SK-N-SH (cell line): ENCODE data around the gene PLEKHG1. TPM values are rescaled to one million over a fixed set of nuclear protein-coding genes. Genes with fewer than 3 reads are reported as not detected.

ENCODE experiments used
- CTCF ChIA-PET: fragments of 300-600, 350-600 bp; formaldehyde crosslinking; extraction: SDS; loops from one replicate; lab custom pipeline; 2021; lab: Yijun Ruan, JAX
- POLR2A ChIA-PET: fragments of 350-600 bp; sonication (Branson Sonifier 250); formaldehyde crosslinking; extraction: SDS; loops from one replicate; lab custom pipeline; 2020; ENCODE audit warnings: antibody characterized with exemption, inconsistent platforms; lab: Yijun Ruan, JAX
- DNase-seq: peaks from one replicate; pipeline ENCODE4 v3.0.0; 2012
- H2AFZ ChIP-seq: fragments of 200-600 bp; sonication (generic); 2 replicates; pipeline ENCODE4 v1.8.1; 2016; ENCODE audit warnings: antibody characterized with exemption, mild to moderate bottlenecking, low read depth
- H3F3A ChIP-seq: fragments of 200-600 bp; sonication (generic); replicated peaks from 2 replicates; pipeline ENCODE3; 2016; ENCODE audit warnings: antibody characterized with exemption, mild to moderate bottlenecking; ENCODE audit not compliant: insufficient read depth
- H3K27ac ChIP-seq, 2 experiments: fragments of 200-500 bp in 1 of 2; fragments of 200-600 bp in 1 of 2; sonication (Bioruptor generic) in 1 of 2; sonication (generic), shearing (Covaris generic) in 1 of 2; 2 replicates each; pipeline versions ENCODE4 v1.5.1 to v1.6.1; 2014 to 2016; ENCODE audit warnings: low read depth in 2 of 2, inconsistent platforms in 1 of 2, low read length in 1 of 2, mild to moderate bottlenecking in 1 of 2, mixed read lengths in 1 of 2
- H3K27me3 ChIP-seq: fragments of 200-600 bp; sonication (generic), shearing (Covaris generic); 2 replicates; pipeline ENCODE4 v1.6.1; 2016; ENCODE audit warnings: mixed run types; ENCODE audit not compliant: insufficient read depth
- H3K36me3 ChIP-seq, 2 experiments: fragments of 200-500 bp in 1 of 2; fragments of 200-600 bp in 1 of 2; sonication (Bioruptor generic) in 1 of 2; sonication (generic) in 1 of 2; replicated peaks in 1 of 2; 2 replicates each; pipeline versions ENCODE3 to v1.5.1; 2014 to 2016; ENCODE audit warnings: low read length in 1 of 2, mild to moderate bottlenecking in 1 of 2; ENCODE audit not compliant: insufficient read depth in 2 of 2, control insufficient read depth in 1 of 2
- H3K4me1 ChIP-seq, 2 experiments: fragments of 200-500 bp in 1 of 2; fragments of 200-600 bp in 1 of 2; sonication (Bioruptor generic) in 1 of 2; sonication (generic), shearing (Covaris generic) in 1 of 2; 2 replicates each; pipeline versions ENCODE4 v1.5.1 to v1.6.1; 2014 to 2016; ENCODE audit warnings: low read depth in 1 of 2, low read length in 1 of 2, mixed run types in 1 of 2; ENCODE audit not compliant: insufficient read depth in 2 of 2, control insufficient read depth in 1 of 2
- H3K4me2 ChIP-seq: fragments of 200-600 bp; sonication (generic), shearing (Covaris generic); 2 replicates; pipeline ENCODE4 v1.6.1; 2017; ENCODE audit warnings: mixed run types
- H3K4me3 ChIP-seq, 2 experiments: fragments of 200-500 bp in 1 of 2; fragments of 200-600 bp in 1 of 2; sonication (Bioruptor generic) in 1 of 2; sonication (generic), shearing (Covaris generic) in 1 of 2; 2 replicates each; pipeline versions ENCODE4 v1.5.1 to v1.8.1; 2014 to 2016; ENCODE audit warnings: low read depth in 2 of 2, inconsistent platforms in 1 of 2, low read length in 1 of 2, mild to moderate bottlenecking in 1 of 2, mixed read lengths in 1 of 2, moderate library complexity in 1 of 2
- H3K79me2 ChIP-seq: fragments of 200-600 bp; sonication (generic); 2 replicates; pipeline ENCODE4 v1.8.1; 2017; ENCODE audit warnings: mild to moderate bottlenecking; ENCODE audit not compliant: insufficient read depth
- H3K9ac ChIP-seq: fragments of 200-600 bp; sonication (generic); 2 replicates; pipeline ENCODE4 v1.6.1; 2017; ENCODE audit warnings: mixed run types
- H3K9me2 ChIP-seq: fragments of 200-600 bp; sonication (generic); 2 replicates; pipeline ENCODE4 v1.6.1; 2017; ENCODE audit warnings: mixed run types
- H3K9me3 ChIP-seq: fragments of 200-600 bp; sonication (generic); 2 replicates; pipeline ENCODE4 v1.6.1; 2017; ENCODE audit warnings: mixed run types, mild to moderate bottlenecking, moderate library complexity
- H4K20me1 ChIP-seq: fragments of 200-600 bp; sonication (generic); 2 replicates; pipeline ENCODE4 v1.6.1; 2017; ENCODE audit warnings: mild to moderate bottlenecking, mixed run types; ENCODE audit not compliant: insufficient read depth
- CHD2 ChIP-seq: fragments of 150-350 bp; IDR thresholded peaks from 2 replicates; pipeline ENCODE4 v1.6.1; 2018; ENCODE audit warnings: low read length; ENCODE audit not compliant: partially characterized antibody
- ELF1 ChIP-seq: IDR thresholded peaks from 2 replicates; pipeline ENCODE4 v1.4.0; 2012
- EP300 ChIP-seq, 2 experiments: IDR thresholded peaks; 2 replicates each; pipeline versions ENCODE4 v1.4.0 to v1.6.1; 2012; ENCODE audit warnings: borderline replicate concordance in 1 of 2, low read depth in 1 of 2, low read length in 1 of 2
- FOSL2 ChIP-seq: IDR thresholded peaks from 2 replicates; pipeline ENCODE4 v1.4.0; 2012; ENCODE audit warnings: low read depth, mild to moderate bottlenecking, moderate library complexity, borderline replicate concordance
- GABPA ChIP-seq: IDR thresholded peaks from 2 replicates; pipeline ENCODE4 v1.4.0; 2012; ENCODE audit warnings: low read depth, mild to moderate bottlenecking
- JUND ChIP-seq: IDR thresholded peaks from 2 replicates; pipeline ENCODE4 v1.4.0; 2012
- NFIC ChIP-seq: IDR thresholded peaks from 2 replicates; pipeline ENCODE4 v1.4.0; 2012; ENCODE audit warnings: borderline replicate concordance
- NRF1 ChIP-seq: IDR thresholded peaks from 2 replicates; pipeline ENCODE4 v1.6.1; 2012; ENCODE audit warnings: low read depth, mild to moderate bottlenecking, low read length
- PBX3 ChIP-seq: IDR thresholded peaks from 2 replicates; pipeline ENCODE4; 2012
- POLR2AphosphoS5 ChIP-seq: IDR thresholded peaks from 2 replicates; pipeline ENCODE4 v1.6.1; 2012; ENCODE audit warnings: low read depth, low read length
- RXRA ChIP-seq: IDR thresholded peaks from 2 replicates; pipeline ENCODE4 v1.4.0; 2012; ENCODE audit warnings: low read depth, mild to moderate bottlenecking, borderline replicate concordance
- SIN3A ChIP-seq: IDR thresholded peaks from 2 replicates; pipeline ENCODE4 v1.6.1; 2012; ENCODE audit warnings: low read depth, mild to moderate bottlenecking, low read length, moderate library complexity, borderline replicate concordance
- TEAD4 ChIP-seq: IDR thresholded peaks from 2 replicates; pipeline ENCODE4 v1.4.0; 2012; ENCODE audit warnings: mild to moderate bottlenecking, borderline replicate concordance; ENCODE audit not compliant: insufficient read depth
- USF2 ChIP-seq: fragments of 150-350 bp; IDR thresholded peaks from 2 replicates; pipeline ENCODE4 v1.6.1; 2017; ENCODE audit warnings: antibody characterized with exemption, low read length, low read depth, borderline replicate concordance
- YY1 ChIP-seq: IDR thresholded peaks from 2 replicates; pipeline ENCODE4 v1.4.0; 2012; ENCODE audit warnings: low read depth, mild to moderate bottlenecking
- ZBTB33 ChIP-seq: IDR thresholded peaks from 2 replicates; pipeline ENCODE4 v1.4.0; 2012; ENCODE audit warnings: low read depth, borderline replicate concordance
- WGBS: methylation state at CpG from one replicate; pipeline ENCODE4 v1.1.6; 2017; ENCODE audit warnings: low lambda C conversion rate; 5-methylcytosine and 5-hydroxymethylcytosine counted together
- polyA plus RNA-seq, 3 experiments: library from polyadenylated mRNA; depleted of rRNA; stranded (reverse); fragments of >200 nt; gene quantifications; 2 replicates each; pipeline ENCODE4 v1.2.3, GENCODE V29; 2012
- TF ChIP-seq, protein P1 (sequence below): IDR thresholded peaks from 2 replicates; pipeline ENCODE4 v1.4.0; 2012; ENCODE audit warnings: low read depth

The PLEKHG1 gene
- polyA plus RNA-seq, 1 of the 3 experiments (the other 2 are of a cell fraction), result 0.02 TPM

- WGBS, result 13% methylated on average over 2 of the region's 5 CpGs
- no peaks in the 10 kb centered on the region for H3K27me3 ChIP-seq
- no peak for DNase-seq
- H3K9me2 ChIP-seq, result no peaks in the 10 kb centered on the region
- TF ChIP-seq USF2 (no peak), CHD2 (no peak), NFIC (no peak), ELF1 (no peak), PBX3 (no peak), NRF1 (no peak), JUND (no peak), SIN3A (no peak), TEAD4 (no peak), GABPA (no peak), FOSL2 (no peak)
- no peaks in the 10 kb centered on the region for H3K9me3 ChIP-seq
- H3K4me3 ChIP-seq, result no peak overlapping the region
- H2AFZ ChIP-seq, result no peak overlapping the region
- ChIA-PET POLR2A (no interaction called here), CTCF (no interaction called here)
- no peaks in the 10 kb centered on the region for H4K20me1 ChIP-seq
- no peak overlapping the region for H3K9ac ChIP-seq
- H3K4me2 ChIP-seq, result no peak overlapping the region
- no peak overlapping the region for H3K27ac ChIP-seq
- H3K4me1 ChIP-seq, result no peaks in the 10 kb centered on the region
- no peaks in the 10 kb centered on the region for H3F3A ChIP-seq
- no peaks in the 10 kb centered on the region for H3K79me2 ChIP-seq
- H3K36me3 ChIP-seq, result no peaks in the 10 kb centered on the region
Measured at GRCh38 chr6:150550244-150550643, 49.4 kb upstream of the PLEKHG1 start.

- no peak overlapping the region for H3K9ac ChIP-seq
- TF ChIP-seq YY1 (no peak), EP300 (IDR thresholded peaks at IDR 0.05; ENCODE audit: borderline replicate concordance in 1 of 2, low read depth in 1 of 2, low read length in 1 of 2) (no peak), POLR2AphosphoS5 (no peak), GABPA (no peak), CHD2 (no peak), RXRA (no peak), ZBTB33 (no peak)
- TF ChIP-seq, protein P1, sequence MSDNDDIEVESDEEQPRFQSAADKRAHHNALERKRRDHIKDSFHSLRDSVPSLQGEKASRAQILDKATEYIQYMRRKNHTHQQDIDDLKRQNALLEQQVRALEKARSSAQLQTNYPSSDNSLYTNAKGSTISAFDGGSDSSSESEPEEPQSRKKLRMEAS, result no peak
- TF ChIP-seq, all 33 proteins: peak for 0
- 3% methylated on average over 5 of the region's 5 CpGs for WGBS
- Histone ChIP-seq H3K27ac (no peak overlapping the region), H3K4me1 (no peaks in the 10 kb centered on the region), H3F3A (no peaks in the 10 kb centered on the region), H3K79me2 (no peaks in the 10 kb centered on the region), H3K9me2 (no peaks in the 10 kb centered on the region), H3K4me2 (no peak overlapping the region), H3K36me3 (no peaks in the 10 kb centered on the region), H3K4me3 (no peak overlapping the region), H3K9me3 (no peaks in the 10 kb centered on the region), H4K20me1 (no peaks in the 10 kb centered on the region), H2AFZ (no peak overlapping the region), H3K27me3 (no peaks in the 10 kb centered on the region)
- DNase-seq, result no peak
- CTCF ChIA-PET, result no interaction called here
- POLR2A ChIA-PET, result no interaction called here
Measured at GRCh38 chr6:150557043-150557599, 42.6 kb upstream of the PLEKHG1 start.
